Progenitor cell of endocrine pancreas (in vitro differentiated cells): Measurements from ENCODE around the gene FANCE. TPM values are rescaled to one million over a fixed set of nuclear protein-coding genes. Genes with fewer than 3 reads are reported as not detected.
"Not testable (repeated sequence)": the region's sequence is repeated elsewhere in the genome, so short reads cannot be mapped to it uniquely, and the experiment has no call there.

Experiments used
- DNase-seq: peaks from one replicate; pipeline ENCODE4 v3.0.0; 2021; ENCODE audit warnings: low spot score; ENCODE audit not compliant: unreplicated experiment
- H3K27ac Mint-ChIP-seq: 2 replicates; pipeline ENCODE4 v1.8.0; 2021; ENCODE audit warnings: mild to moderate bottlenecking, moderate library complexity, mixed read lengths
- H3K27me3 Mint-ChIP-seq: 2 replicates; pipeline ENCODE4 v1.8.0; 2021; ENCODE audit warnings: mixed read lengths
- H3K36me3 Mint-ChIP-seq: 2 replicates; pipeline ENCODE4 v1.8.0; 2022; ENCODE audit warnings: mixed read lengths; ENCODE audit not compliant: insufficient read depth
- H3K4me1 Mint-ChIP-seq: 2 replicates; pipeline ENCODE4 v1.8.0; 2021; ENCODE audit warnings: low read depth, mixed read lengths
- H3K4me3 Mint-ChIP-seq: 2 replicates; pipeline ENCODE4 v1.8.0; 2021; ENCODE audit warnings: low read depth, mild to moderate bottlenecking, moderate library complexity, mixed read lengths
- H3K9me3 Mint-ChIP-seq: 2 replicates; pipeline ENCODE4 v1.8.0; 2021; ENCODE audit warnings: low read depth, mixed read lengths
- total RNA-seq: library from RNA; stranded (reverse); gene quantifications from 2 replicates; pipeline ENCODE4 v1.2.1, GENCODE V29; 2021
- TF ChIP-seq, protein P1 (sequence below): fragments of 200-600 bp; sonication (generic); IDR thresholded peaks from one replicate; pipeline ENCODE4 v1.5.0; 2021; ENCODE audit warnings: antibody characterized with exemption, mild to moderate bottlenecking; ENCODE audit not compliant: unreplicated experiment

FANCE gene
- total RNA-seq, 1 donor from 2014 or later: 10.6 TPM

DNA sequence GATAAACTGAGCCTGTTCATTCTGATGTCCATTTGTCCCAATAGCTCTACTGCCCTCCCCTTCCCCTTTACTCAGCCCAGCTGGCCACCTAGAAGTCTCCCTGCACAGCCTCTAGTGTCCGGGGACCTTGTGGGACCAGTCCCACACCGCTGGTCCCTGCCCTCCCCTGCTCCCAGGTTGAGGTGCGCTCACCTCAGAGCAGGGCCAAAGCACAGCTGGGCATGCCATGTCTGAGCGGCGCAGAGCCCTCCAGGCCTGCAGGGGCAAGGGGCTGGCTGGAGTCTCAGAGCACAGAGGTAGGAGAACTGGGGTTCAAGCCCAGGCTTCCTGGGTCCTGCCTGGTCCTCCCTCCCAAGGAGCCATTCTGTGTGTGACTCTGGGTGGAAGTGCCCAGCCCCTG, 24.7 kb upstream of the FANCE start:
- H3K9me3 Mint-ChIP-seq: no peaks in the 10 kb centered on the region
- H3K4me1 Mint-ChIP-seq: peaks cover 8% of the 10 kb centered on the region
- H3K36me3 Mint-ChIP-seq: peaks cover 12% of the 10 kb centered on the region
- no peak overlapping the region for H3K27ac Mint-ChIP-seq
- TF ChIP-seq, protein P1, sequence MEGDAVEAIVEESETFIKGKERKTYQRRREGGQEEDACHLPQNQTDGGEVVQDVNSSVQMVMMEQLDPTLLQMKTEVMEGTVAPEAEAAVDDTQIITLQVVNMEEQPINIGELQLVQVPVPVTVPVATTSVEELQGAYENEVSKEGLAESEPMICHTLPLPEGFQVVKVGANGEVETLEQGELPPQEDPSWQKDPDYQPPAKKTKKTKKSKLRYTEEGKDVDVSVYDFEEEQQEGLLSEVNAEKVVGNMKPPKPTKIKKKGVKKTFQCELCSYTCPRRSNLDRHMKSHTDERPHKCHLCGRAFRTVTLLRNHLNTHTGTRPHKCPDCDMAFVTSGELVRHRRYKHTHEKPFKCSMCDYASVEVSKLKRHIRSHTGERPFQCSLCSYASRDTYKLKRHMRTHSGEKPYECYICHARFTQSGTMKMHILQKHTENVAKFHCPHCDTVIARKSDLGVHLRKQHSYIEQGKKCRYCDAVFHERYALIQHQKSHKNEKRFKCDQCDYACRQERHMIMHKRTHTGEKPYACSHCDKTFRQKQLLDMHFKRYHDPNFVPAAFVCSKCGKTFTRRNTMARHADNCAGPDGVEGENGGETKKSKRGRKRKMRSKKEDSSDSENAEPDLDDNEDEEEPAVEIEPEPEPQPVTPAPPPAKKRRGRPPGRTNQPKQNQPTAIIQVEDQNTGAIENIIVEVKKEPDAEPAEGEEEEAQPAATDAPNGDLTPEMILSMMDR: no peak
- DNase-seq: no peak
- no peaks in the 10 kb centered on the region for H3K27me3 Mint-ChIP-seq
- no peak overlapping the region for H3K4me3 Mint-ChIP-seq

GRCh38 chr6:35427851-35428321, 24.3 kb upstream of the FANCE start:
- Mint-ChIP-seq H3K27me3 (no peaks in the 10 kb centered on the region), H3K9me3 (no peaks in the 10 kb centered on the region), H3K27ac (no peak overlapping the region), H3K36me3 (peaks cover 12% of the 10 kb centered on the region), H3K4me1 (peaks cover 8% of the 10 kb centered on the region), H3K4me3 (no peak overlapping the region)
- DNase-seq: no peak
- TF ChIP-seq, protein P1: no peak

DNA sequence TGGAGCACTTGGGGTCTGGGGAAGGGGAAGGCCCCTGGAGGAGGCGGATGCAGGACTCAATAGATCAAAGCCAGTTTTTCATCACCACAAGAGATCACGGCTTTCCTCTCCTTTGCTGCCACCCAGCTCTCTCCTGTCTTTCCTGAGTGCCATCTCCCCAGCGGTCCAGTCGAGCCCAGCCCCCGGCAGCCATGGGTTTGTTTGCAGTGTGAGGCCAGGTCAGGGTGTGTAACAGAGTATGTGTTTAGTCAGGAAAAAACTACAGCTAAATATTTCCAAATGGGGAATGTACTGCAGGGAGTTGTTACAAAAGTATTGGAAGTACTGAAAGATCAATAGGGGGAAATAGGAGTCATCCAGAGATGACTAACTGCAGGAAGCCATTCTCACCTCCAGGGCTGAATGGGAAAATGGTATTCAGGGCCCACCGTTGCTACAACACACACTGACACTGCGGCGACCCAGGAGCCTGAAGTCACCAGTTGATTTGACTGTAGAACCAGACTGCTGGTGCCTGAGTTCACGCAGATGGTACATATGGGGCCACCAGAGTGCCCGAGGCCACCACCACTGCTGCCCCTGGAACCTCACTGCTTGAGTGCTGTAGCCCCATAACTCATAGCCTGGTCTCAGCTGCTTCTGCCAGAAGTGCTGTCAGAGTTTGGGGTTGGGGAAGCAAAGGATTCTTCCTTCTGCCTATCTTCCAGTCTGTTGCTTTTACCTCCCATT, 23.6 kb upstream of the FANCE start:
- no peak for DNase-seq
- no peak overlapping the region for H3K4me3 Mint-ChIP-seq
- H3K27ac Mint-ChIP-seq: no peak overlapping the region
- no peaks in the 10 kb centered on the region for H3K27me3 Mint-ChIP-seq
- peaks cover 12% of the 10 kb centered on the region for H3K36me3 Mint-ChIP-seq
- no peaks in the 10 kb centered on the region for H3K9me3 Mint-ChIP-seq
- TF ChIP-seq, protein P1: no peak
- H3K4me1 Mint-ChIP-seq: peaks cover 8% of the 10 kb centered on the region

DNA sequence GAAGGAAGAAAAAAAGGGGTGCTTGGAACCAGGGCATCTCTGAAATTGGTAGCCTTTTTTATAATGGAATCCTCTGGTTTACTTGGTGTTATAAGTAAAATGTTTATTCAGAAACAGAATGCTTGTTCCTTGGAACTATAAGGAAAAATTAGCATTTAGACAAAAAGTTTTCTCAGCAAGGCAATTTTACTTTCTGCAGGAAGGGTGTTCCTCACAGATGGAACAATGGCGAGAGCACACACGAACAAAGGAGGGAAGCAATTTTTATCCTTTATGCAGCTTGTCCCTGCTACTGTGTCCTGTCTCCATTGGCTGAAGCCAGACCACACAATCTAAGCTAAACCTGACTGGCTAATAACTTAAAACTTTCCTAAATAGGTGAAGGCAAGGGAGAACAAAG, 22.7 kb upstream of the FANCE start:
- peaks cover 12% of the 10 kb centered on the region for H3K36me3 Mint-ChIP-seq
- DNase-seq: no peak
- H3K27ac Mint-ChIP-seq: no peak overlapping the region
- H3K27me3 Mint-ChIP-seq: no peaks in the 10 kb centered on the region
- H3K4me3 Mint-ChIP-seq: no peak overlapping the region
- peaks cover 8% of the 10 kb centered on the region for H3K4me1 Mint-ChIP-seq
- TF ChIP-seq, protein P1: no peak
- H3K9me3 Mint-ChIP-seq: no peaks in the 10 kb centered on the region

DNA sequence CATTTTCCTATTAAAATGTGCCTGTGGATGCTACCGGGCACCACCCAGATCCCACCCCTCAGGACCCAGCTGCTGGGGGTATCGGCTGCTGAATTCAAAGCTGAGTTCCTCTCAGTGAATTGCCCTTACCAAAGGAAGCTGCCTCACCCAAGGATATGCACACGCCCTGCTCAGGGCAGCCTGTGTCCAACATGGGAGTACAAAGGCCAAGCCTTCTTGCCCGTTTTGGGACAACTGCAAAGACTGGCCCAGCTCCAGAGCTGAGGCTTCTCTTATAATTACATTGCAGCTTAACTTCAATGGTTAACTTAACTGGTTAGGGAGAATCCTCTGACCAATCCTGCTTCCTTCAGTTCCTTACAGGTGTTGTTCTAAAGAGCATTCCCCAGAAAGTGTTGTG, 19.8 kb upstream of the FANCE start:
- TF ChIP-seq, protein P1: no peak
- H3K27me3 Mint-ChIP-seq: no peaks in the 10 kb centered on the region
- H3K4me3 Mint-ChIP-seq: no peak overlapping the region
- no peaks in the 10 kb centered on the region for H3K9me3 Mint-ChIP-seq
- H3K4me1 Mint-ChIP-seq: peaks cover 8% of the 10 kb centered on the region
- no peak for DNase-seq
- H3K36me3 Mint-ChIP-seq: peaks cover 7% of the 10 kb centered on the region
- H3K27ac Mint-ChIP-seq: no peak overlapping the region

DNA sequence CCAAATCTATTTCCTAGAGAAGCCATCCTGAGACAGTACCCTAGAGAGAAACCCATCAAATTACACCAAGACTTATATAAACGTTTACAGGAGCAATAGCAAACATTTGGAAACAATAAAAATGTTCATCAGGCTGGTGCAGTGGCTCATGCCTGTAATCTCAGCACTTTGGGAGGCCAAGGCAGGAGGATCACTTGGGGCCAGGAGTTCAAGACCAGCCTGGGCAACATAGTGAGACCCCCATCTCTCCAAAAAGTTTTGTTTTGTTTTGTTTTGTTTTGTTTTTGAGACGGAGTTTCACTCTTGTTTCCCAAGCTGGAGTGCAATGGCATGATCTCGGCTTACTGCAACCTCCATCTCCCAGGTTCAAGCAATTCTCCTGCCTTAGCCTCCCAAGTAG, 19.4 kb upstream of the FANCE start:
- H3K36me3 Mint-ChIP-seq, DNase-seq, H3K27me3 Mint-ChIP-seq, H3K9me3 Mint-ChIP-seq, H3K27ac Mint-ChIP-seq, H3K4me3 Mint-ChIP-seq, H3K4me1 Mint-ChIP-seq: not testable (repeated sequence)
